ENCODE results near the gene RPS18. TPM values are rescaled to one million over a fixed set of nuclear protein-coding genes. Genes with fewer than 3 reads are reported as not detected.
A peak's percentile ranks its signal among the peaks of the same experiment; 100 is the strongest.

The RPS18 gene
- total and polyA plus RNA-seq, 4 donors, result 742 to 1,432 (median 1,060) TPM

- Histone ChIP-seq H3K36me3 (ENCODE audit: control insufficient read depth in 4 of 4, insufficient read depth in 3 of 4, low read depth in 1 of 4, low read length in 3 of 4) (peaks cover 6 to 24% (median 15%) of the 10 kb centered on the region in 4 donors), H3K4me1 (ENCODE audit: control insufficient read depth in 4 of 4, insufficient read depth in 4 of 4, low read length in 3 of 4) (peaks cover 2 to 5% (median 4%) of the 10 kb centered on the region in 4 donors)
Observed at GRCh38 chr6:33305052-33305451, 33.2 kb downstream of the RPS18 start.

GRCh38 chr6:33306356-33306755 is 34.5 kb downstream of the RPS18 start:
- Histone ChIP-seq H3K27ac (ENCODE audit: low read depth in 1 of 2, low read length in 2 of 2) (no peak overlapping the region), H3K4me1 (ENCODE audit: control insufficient read depth in 4 of 4, insufficient read depth in 4 of 4, low read length in 3 of 4) (peaks cover 0 to 4% (median 1%) of the 10 kb centered on the region in 4 donors), H3K36me3 (ENCODE audit: control insufficient read depth in 4 of 4, insufficient read depth in 3 of 4, low read depth in 1 of 4, low read length in 3 of 4) (peaks cover 6 to 24% (median 15%) of the 10 kb centered on the region in 4 donors), H3K9me3 (ENCODE audit: control insufficient read depth in 4 of 4, low read length in 3 of 4) (no peaks in the 10 kb centered on the region), H3K27me3 (ENCODE audit: control insufficient read depth in 4 of 4, insufficient read depth in 4 of 4, low read length in 3 of 4) (no peaks in the 10 kb centered on the region), H3K9ac (ENCODE audit: low read depth in 1 of 2, low read length in 2 of 2) (no peak overlapping the region), H3K4me3 (ENCODE audit: low read depth in 1 of 3, low read length in 3 of 3) (no peak overlapping the region)
- no peak for TF ChIP-seq ATF3 (IDR thresholded peaks at IDR 0.05)
- TF ChIP-seq SP1 (IDR thresholded peaks at IDR 0.05), result no peak
- no peak for TF ChIP-seq NR2F2 (IDR thresholded peaks at IDR 0.05)
- TF ChIP-seq RXRA (IDR thresholded peaks at IDR 0.05), result no peak
- no peak for TF ChIP-seq FOXA1 (IDR thresholded peaks at IDR 0.05)
- no peak for TF ChIP-seq RAD21 (IDR thresholded peaks at IDR 0.05)
- no peak for TF ChIP-seq JUND (IDR thresholded peaks at IDR 0.05)
- TF ChIP-seq GABPA (IDR thresholded peaks at IDR 0.05 in 1 of 2, conservative IDR thresholded peaks at IDR 0.05 in 1 of 2), result no peak
- TF ChIP-seq TAF1 (conservative IDR thresholded peaks at IDR 0.05), result no peak
- TF ChIP-seq MAX (IDR thresholded peaks at IDR 0.05), result no peak
- 95% methylated on average over 4 of the region's 4 CpGs for WGBS
- DNase-seq (ENCODE audit: low spot score), result no peak

More at GRCh38 chr6:33305052-33305451, 33.2 kb downstream of the RPS18 start:
- 91% methylated on average over 8 of the region's 8 CpGs for WGBS
- no peak for TF ChIP-seq FOXA2 (IDR thresholded peaks at IDR 0.05)
- no peak for TF ChIP-seq ZBTB33 (IDR thresholded peaks at IDR 0.05)
- no peak for TF ChIP-seq TAF1 (conservative IDR thresholded peaks at IDR 0.05)
- TF ChIP-seq NR2F2 (IDR thresholded peaks at IDR 0.05), result no peak
- TF ChIP-seq RAD21 (IDR thresholded peaks at IDR 0.05), result no peak
- Histone ChIP-seq H3K9ac (ENCODE audit: low read depth in 1 of 2, low read length in 2 of 2) (no peak overlapping the region), H3K27ac (ENCODE audit: low read depth in 1 of 2, low read length in 2 of 2) (no peak overlapping the region), H3K9me3 (ENCODE audit: control insufficient read depth in 4 of 4, low read length in 3 of 4) (no peaks in the 10 kb centered on the region), H3K4me3 (ENCODE audit: low read depth in 1 of 3, low read length in 3 of 3) (no peak overlapping the region), H3K27me3 (ENCODE audit: control insufficient read depth in 4 of 4, insufficient read depth in 4 of 4, low read length in 3 of 4) (no peaks in the 10 kb centered on the region)
- DNase-seq (ENCODE audit: low spot score), result no peak

GRCh38 chr6:33312361-33313104 is 40.7 kb downstream of the RPS18 start:
- no peaks in the 10 kb centered on the region for H3K27me3 ChIP-seq (ENCODE audit: control insufficient read depth in 4 of 4, insufficient read depth in 4 of 4, low read length in 3 of 4)
- peaks cover 0 to 5% (median 0%) of the 10 kb centered on the region in 4 donors for H3K36me3 ChIP-seq (ENCODE audit: control insufficient read depth in 4 of 4, insufficient read depth in 3 of 4, low read depth in 1 of 4, low read length in 3 of 4)
- peak overlapping the region; percentile 66 to 96 (median 88) for H3K4me3 ChIP-seq (ENCODE audit: low read depth in 1 of 3, low read length in 3 of 3)
- TF ChIP-seq GABPA (IDR thresholded peaks at IDR 0.05 in 1 of 2, conservative IDR thresholded peaks at IDR 0.05 in 1 of 2) (peak in 1 of 2 donors; percentile 45), MAX (IDR thresholded peaks at IDR 0.05) (peak; percentile 9), SP1 (IDR thresholded peaks at IDR 0.05) (peak; percentile 20), ATF3 (IDR thresholded peaks at IDR 0.05) (no peak), RXRA (IDR thresholded peaks at IDR 0.05) (peak; percentile 88 to 98)
- peak; percentile 69 for DNase-seq (ENCODE audit: low spot score)
- WGBS, result 3% methylated on average over 29 of the region's 29 CpGs
- peak overlapping the region; percentile 98 to 99 for H3K27ac ChIP-seq (ENCODE audit: low read depth in 1 of 2, low read length in 2 of 2)
- peak overlapping the region; percentile 87 to 90 for H3K9ac ChIP-seq (ENCODE audit: low read depth in 1 of 2, low read length in 2 of 2)
- no peaks in the 10 kb centered on the region for H3K9me3 ChIP-seq (ENCODE audit: control insufficient read depth in 4 of 4, low read length in 3 of 4)
- peaks cover 11 to 38% (median 25%) of the 10 kb centered on the region in 4 donors for H3K4me1 ChIP-seq (ENCODE audit: control insufficient read depth in 4 of 4, insufficient read depth in 4 of 4, low read length in 3 of 4)
